Epidermal melanocyte (primary cell): ENCODE data around the gene COL27A1.
A peak's percentile ranks its signal among the peaks of the same experiment; 100 is the strongest.

Experiments used
- DNase-seq: peaks from one replicate; pipeline ENCODE4 v3.0.0; 2011; ENCODE audit warnings: low spot score; ENCODE audit not compliant: insufficient read length

Gene COL27A1

DNA sequence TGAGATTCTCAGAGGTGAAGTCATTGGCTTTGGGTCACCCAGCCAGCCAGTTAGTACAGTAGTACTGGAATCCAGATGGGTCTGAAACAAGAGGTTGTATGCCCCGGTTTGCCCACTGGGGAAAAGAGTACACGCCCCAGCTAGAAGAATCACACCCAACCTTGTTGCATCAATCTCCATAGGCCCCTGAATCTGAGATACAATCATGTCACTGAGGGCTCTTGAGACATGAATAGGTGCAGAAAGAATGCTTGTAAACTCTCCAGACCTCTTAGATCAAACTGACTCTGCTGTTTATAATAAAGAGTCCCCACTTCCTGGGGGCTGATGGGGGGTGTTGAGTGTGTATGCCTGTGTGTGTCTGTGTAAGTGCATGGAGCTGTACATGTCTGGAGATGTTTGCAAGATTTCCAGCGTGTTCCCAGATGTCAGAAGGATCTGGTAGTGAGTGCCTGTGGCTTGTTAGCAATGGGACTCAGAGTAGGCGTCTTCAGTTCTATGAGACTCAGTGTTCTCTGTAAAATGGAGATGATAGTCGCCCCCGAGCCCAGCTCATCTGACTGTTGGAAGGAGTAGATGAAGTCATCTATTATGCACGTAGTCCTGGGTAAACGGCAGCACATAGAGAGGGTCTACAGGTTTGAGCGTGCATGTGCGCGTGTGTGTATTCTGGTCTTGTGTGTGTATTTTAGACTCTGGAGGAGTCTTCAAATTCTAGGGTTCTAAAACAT is 48.2 kb downstream of the COL27A1 start:
- DNase-seq, result no peak

DNA sequence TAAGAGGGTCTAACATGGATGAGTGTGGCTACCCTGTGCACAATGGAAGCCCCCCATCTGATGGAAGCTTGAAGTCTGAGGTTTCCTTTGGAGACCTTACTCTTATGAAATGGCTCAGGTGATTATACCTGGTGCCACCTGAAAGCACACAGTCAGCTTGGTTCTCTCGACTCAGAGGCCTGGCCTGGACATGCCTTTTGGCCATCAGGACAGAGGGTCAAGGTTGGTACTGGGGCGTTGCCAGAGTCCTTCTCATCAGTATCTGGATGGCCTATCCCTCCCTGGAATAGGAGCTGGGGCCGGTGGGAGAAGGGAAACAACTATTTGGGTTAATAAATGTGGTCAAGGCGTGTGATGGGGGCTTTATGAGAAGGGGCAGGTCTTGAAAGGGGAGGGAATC is 48.9 kb downstream of the COL27A1 start:
- no peak for DNase-seq

DNA sequence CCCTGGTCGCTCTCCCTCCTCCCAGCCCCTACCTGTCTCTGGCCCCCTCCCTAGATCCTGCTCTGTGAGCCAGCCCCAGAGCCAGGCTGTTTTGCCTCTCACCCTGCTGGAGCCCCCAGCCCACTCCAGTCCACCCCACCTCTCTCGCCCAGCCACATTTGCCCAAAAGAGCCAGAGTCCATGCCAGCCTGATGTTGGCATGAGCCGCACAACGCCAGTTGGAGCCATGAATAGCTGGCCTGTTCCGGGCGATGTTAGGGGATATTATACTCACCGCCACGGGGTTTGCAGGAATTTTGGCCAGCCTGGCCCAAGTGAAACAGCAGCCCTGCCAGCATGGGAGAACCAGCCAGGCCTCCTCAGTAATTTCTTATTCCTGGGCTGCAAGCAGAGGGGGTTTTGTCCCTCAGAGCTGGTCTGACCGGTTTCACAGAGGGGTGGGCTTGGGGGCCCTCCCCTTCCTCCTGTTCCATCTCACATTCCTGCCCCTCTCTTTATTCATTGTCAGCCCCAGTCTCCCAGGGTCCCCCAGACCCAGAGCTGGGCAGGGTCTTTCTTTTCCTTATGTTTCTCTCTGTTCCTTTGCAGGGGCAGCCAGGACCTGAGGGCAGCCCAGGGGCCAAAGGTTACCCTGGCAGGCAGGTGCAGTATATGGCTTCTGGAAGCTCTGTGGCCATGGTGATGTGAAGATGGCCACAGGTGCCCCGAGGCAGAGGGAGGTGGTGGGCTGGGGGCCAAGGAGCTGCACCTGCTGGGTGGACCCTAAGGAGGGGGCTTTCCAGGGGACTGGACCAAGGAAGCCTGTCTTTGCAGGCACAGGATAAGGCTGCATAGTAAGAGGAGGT is 50.1 kb downstream of the COL27A1 start:
- DNase-seq, result peak; percentile 63

DNA sequence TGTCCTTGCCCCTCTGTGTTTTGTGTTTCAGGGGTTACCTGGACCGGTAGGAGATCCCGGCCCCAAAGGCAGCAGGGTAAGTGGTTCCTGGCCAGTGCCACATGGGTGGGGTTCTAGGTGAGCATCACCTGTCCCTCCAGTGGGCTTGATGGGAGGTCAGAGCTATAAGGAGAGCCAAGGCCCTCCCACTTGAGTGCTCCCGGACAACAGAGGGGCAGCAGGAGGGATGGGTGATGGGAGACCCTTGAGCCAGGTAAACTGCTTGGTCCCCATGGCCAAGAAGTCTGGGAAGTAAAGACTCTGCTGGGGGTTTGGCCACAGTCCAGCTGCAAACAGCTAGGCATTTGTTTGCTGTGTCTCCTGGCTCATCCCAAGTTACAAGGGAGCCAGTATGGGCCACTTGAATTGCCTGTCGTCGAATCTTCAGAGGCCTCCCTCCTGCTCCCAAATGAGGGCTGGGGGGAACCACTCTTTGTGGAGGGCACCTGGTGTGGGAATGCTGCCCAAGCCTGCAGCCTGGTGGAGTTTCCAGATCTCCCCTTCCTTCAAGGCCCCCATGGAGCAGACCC is 51.0 kb downstream of the COL27A1 start:
- DNase-seq, result no peak

DNA sequence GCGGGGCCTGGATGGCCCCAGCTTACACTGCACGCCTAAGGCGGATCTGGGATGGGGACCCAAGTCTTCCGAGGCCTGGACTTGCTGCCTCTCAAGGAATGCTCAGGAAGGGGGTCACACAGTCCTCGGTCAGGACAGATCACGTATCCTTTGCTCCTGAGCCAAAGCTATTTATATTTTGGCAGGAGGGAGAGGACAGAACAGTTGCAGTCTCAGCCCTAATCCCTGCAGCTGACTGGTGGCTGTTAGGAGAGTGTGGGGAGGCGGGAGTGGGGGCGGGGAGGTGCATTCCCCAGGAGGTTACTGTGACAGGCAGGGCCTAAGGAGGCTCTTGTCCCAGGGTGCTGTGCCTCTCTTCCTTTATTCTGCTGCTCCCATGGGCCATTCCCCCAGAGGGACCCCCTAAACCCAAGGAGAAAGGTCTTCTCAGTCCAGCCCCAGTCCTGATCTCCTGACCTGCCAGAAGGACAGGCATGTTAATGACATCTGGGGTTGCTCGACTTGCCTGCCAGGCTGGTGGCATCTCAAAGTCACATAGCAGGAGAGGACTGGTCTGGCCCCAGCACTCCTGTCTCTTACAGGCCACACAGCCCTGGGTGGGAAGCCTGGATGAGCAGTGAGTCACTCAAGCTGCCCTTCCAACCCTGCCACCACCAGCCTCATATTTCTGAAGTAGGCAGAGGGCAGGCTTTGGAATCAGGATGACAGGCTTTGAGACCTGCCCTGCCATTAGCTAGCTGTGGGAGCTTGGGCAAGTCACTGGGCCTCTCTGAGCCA is 51.9 kb downstream of the COL27A1 start:
- no peak for DNase-seq

DNA sequence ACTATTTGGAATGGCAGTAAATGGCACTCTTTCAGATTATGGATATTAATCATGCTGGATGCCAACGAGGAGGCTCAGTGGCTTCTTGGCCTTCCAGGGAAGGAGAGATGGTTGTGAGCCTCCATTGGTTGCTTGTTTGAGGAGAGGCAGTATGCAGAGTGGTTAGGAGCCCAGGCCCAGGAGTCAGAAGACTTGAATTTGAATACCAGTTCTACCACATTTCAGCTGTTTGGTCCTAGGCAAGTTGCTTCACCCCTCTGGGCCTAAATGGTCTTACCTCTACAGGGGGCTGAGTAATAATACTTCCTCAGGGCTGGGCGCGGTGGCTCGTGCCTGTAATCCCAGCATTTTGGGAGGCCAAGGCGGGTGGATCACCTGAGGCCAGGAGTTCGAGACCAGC is 52.5 kb downstream of the COL27A1 start:
- DNase-seq, result no peak

DNA sequence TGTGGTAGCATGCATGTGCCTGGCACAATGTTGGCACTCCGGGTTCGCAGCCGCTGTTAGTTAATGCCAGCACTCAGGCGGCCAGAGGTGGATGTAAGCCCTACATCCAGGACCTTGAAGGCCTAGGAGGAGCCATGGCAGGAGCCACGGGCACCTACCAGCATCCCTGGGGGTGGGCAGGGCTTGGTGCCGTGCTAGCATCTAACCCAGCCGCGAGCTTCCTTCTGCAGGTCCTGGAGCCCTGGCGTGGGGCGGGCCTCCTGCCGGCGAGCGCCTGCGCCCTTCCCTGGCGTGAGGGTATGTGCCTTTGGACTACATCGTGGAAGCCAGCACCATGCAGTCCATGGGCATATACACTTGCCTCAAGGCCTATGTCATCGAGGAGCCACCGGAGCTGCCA is 53.8 kb downstream of the COL27A1 start:
- DNase-seq, result no peak

DNA sequence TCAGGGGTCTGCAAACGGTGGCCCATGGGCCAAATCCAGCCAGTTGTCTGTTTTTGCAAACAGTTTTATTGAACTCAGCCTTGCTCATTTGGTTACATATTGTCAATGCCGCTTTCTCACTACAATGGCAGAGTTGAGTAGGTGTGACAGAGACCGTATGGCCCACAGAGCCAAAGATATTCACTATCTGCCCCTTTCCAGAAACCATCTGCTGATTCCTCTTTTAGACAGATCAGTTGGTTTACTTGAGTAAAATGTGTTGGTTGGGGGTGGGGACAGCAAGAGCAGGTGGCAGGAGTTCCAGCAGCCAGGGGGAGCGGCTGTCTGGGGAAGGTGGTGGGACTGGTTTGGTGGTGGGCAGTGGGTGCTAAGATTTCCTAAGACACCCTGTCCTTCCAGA is 54.8 kb downstream of the COL27A1 start:
- no peak for DNase-seq

DNA sequence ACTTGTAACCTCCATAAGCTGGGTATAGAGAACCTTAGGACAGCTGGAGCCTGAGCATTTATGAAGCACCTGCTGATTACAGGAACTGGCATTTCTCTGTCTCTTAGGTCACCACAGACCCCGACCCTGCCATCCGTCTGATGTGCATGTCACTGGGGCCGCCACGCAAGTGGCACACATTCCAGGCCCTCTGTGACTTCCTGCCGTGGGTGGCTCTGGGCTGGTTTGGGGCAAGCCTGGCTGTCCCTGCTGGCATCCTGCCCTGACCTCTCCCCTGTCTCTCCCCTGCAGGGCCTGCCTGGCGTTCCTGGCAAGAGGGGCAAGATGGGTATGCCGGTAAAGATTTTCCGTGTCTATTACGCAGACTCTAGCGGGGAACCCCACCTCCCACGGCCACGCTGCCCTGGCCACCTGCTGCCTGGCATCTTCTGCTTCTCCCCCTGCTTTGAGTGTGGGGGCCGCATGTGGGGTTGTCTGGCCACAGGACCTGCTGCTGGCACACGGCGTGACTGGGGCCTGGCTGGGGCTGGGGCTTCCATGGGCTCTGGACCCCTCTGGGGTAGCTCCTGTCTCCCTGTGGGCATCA is 55.4 kb downstream of the COL27A1 start:
- DNase-seq, result no peak

DNA sequence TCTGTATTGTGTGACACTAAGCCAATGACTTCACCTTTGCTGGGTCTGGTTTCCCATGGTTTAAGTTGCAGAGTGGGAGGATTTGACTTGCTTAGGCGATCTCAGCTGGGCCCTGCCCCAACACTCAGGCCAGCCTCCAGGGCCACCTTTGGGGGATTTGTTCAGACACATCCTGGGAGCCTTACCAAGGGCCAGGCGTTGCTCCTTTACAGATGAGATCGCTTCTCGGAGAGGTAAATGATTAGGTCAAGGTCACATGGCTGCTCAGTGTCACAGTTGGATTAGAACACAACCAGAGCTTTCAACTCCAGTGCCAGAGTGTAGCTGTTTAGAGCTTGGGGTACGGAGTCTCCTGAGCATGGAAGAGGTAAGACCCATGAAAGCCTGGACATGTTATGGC is 57.5 kb downstream of the COL27A1 start:
- no peak for DNase-seq

DNA sequence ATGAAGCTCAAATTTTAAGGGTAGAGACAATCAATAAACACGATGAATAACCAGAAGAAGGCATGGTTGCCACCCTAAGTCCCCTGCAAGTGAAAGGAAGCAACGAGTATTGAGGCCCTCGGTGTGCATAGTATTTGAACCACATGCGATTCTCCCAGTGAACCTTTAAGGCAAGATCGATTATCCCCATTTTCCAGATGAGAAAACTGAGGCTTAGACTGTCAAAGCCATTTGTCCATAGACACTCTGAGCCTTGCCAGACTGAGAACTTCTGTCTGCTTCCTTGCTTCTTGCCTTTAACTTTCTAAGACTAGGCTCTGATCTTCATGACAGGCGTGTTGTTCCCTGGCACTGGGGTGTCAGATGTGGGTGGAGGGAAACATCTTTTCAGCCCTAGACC is 58.2 kb downstream of the COL27A1 start:
- no peak for DNase-seq

DNA sequence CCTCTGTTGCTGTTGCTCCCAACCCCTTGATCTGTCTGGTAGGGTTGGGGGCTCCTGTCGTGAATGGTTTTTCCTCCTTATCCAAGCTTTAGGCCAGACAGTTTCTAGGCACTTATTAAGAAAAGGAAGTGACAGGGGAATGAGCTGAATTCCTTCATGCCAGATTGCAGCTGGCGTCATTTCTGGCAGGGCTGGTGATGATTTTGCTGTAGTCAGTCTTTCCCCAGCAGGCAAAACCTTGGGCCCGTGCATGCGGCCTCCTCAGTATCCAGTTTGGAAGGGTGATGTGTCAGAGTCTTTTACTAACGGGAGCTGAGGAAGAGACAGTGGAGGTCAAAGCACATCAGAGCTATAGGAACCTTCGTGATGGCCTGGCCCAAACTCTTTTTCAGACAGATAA is 58.8 kb downstream of the COL27A1 start:
- DNase-seq, result no peak

DNA sequence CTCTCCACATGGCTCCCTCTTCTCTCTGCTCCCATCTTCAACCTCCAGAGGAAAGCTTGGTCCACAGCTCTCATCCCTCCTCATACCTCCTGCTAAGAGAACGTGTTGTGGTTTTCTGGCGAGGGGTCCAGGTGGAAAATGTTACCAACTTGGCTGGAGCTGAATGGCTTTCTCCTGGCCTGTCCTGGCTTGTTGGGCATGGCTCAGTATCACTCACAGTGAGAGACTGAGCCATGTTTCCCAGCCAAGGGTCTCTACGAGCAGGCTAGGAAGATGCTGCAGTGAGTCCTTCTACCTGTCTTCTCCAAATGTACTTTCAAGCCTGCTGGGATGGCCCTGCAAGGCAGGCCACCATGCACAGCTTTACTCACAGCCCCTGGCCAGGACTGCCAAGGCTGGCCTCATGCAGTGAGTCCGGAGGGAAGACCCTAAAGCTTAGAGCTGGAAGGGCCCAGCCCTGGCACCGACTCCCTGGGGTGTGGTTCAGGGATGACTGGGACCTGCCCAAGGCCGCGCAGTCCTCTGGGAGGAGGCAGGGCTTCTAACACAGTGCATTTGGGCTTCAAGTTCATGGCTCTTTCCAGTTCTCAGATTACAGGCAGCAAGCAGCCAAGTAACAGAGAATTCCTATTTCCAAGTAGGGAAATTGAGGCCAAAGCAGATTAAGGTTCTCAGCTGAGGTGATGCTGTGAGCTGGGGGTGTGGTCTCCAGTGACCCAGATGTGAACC is 59.5 kb downstream of the COL27A1 start:
- DNase-seq, result no peak

DNA sequence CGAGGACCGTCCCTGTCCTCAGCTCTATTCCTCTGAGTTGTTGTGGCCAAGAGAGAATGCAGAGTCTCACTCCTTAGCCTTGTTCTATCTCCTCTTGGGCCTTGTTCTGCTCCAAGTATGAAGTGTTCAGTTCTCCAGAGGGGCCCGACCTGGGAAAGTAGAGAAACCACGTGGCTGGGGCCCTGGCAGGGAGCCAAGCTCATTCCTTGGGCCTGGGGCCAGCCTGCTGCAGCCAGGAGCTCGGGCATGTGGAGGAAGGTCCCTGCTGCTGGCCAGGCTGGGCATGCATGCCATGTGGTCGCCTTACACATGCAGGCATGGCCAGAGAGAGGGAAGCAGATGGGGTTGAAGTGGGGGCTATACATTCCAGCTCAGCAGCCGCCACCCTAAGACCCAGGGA is 60.7 kb downstream of the COL27A1 start:
- no peak for DNase-seq

DNA sequence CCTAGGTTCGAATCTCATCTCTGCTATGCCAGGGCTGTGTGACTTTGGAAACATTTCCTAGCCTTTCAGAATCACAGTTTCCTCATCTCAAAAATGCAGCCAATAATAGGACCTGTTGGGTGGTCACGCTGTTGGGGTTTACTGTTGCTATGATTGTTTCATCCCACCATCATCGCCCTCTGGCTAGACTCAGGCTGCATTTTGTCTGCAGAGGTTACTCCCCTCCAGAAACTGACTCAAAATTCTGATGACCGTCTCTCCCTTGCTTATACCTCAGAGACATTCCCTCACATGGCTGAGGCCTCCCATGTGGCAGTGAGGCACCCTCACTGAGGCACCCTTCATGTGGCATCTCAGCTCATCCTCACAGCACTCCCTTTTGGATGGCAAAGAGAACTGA is 61.6 kb downstream of the COL27A1 start:
- DNase-seq, result no peak

DNA sequence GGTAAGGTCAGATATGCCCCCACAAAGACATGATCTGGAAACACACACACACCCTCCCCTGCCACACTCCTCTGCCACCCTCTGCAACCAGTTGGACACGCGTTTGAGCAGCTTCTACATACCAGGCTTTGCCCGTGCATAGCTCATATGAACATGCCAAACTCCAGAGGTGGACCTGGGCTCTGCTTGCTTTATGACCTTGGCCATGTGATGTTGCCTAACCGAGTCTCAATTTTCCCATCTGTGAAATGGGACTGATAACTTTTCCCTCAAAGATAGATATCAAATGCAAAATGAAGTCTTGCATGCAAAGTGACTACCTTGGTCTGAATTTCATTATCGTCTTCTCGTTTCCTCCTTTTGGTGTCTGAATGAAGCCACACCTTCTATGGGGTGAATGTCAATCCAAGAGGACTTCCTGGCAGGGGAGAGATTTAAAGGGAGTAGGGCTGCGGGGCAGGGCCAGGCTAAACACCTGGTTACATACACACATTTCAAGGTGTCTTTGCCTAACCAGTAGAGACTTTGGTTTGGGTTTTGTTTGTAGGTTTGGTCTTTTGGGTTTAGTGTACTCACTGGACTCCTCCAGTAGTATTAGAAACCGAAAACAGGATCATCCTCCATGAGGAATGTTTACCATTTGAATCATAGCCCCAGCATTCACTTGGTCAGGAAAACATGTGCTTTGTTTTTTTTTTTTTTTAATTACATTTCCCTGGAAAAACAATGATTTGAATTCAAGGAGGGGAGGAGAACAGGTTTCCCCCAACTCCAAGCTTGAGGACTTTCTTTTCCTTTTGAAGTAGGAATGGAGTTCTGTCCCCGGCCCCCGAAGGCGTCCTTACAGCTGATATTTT is 63.2 kb downstream of the COL27A1 start:
- no peak for DNase-seq

DNA sequence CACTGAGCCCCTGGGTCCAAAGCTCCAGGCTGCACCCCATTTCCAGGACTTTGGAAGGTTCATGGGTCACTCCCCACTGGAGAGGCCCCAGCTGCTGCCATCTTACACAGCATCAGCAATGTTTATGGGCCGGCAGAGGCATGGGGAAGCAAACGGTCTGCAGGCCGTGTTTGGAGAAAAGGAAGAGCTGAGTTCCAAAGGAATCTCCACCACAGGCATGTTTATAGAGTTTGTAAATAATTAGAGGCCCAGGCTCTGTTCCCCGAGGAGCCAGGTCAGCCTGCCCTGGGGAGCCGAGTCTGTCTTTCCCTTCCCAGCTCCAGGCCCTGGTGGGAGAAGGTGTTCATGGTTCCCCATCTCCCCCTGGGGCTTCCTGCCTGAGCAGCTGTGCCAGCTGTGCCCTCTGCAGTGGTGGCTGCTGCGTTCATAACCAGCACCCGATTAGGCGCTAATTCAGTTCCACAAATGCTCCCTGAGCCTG is 64.8 kb downstream of the COL27A1 start:
- DNase-seq, result no peak

DNA sequence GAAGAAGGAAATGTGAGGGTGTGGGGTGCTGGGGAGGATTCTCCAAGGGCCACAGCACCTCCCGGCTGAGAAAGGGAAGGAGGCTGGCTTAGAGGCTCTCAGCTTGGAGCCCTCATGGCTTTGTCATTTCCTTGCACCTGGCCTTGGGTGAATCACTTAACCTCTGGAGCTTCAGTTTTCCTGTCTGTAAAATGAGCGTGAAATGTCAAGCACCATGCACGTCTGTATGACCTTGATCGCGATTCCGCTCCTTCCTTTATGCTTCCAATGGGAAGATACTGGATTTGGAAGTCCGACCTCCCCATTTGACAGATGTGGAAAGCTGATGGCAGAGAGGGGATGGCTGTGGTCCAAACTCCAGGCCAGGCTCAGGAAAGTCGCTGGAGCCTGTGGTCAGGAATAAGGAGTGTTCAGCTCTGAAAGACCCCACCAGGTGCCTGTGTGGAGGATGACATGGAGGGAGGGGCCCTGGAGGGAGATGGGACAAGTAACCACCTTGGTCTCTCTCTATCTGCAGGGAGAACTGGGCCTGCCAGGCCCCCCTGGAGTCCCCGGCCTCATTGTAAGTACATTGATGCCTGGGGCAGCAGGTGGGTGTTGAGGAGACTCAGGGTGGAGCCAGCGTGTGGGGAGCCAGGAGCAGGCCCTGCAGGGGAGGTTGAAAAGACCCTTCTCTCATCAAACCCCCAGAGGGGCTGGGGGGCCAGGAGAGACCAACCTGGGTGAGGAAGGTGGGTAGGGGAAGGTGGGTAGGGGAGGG is 66.5 kb downstream of the COL27A1 start:
- DNase-seq, result no peak
